HG03066 (cell line): ENCODE measurements around the gene GIPC1.

ENCODE experiments used
- ATAC-seq: cut with Tn5 transposase; IDR thresholded peaks from one replicate; pipeline ENCODE4 v1.9.1; 2021; ENCODE audit warnings: low read depth; ENCODE audit not compliant: unreplicated experiment

GIPC1 gene

GRCh38 chr19:14495672-14496028, 277 bp downstream of the GIPC1 start:
- ATAC-seq = no peak

DNA sequence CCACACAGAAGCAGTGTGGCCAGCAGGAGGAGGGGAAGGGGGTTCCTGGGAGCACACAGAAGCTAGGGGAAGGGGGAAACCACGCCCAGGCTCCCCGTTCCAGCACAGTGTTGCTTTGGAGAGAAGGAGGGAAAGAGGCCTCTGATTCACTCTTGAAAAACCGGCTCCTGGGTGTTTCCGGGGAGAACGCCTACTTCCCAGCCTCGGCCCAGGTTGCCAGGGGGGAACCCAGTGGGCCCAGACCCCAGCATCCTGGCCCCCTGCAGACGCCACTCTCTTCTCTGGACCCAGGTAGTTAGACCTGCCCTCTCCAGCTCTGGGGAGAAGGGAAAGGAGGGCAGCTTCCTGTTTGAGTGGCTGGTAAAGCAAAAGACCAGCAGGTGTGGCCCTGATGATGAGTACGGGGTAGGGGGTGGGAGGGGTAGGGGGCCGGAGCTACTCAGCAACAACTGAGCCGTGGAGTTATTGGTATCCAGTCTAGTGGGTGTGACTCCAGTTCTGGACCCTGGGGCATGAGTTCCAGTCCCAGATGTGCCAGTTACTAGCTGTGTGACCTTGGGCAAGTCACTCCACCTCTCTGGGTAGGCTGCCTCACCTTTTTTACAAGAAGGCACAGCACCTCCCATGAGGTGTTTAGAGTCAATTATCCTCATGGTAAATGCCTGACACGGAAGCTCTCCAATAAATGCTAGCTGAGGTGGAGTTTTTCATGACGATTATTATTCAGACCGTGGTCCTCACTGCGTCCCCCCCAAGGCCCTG, 836 bp downstream of the GIPC1 start:
- ATAC-seq = no peak

GRCh38 chr19:14494411-14494810, 1.5 kb downstream of the GIPC1 start:
- no peak for ATAC-seq

DNA sequence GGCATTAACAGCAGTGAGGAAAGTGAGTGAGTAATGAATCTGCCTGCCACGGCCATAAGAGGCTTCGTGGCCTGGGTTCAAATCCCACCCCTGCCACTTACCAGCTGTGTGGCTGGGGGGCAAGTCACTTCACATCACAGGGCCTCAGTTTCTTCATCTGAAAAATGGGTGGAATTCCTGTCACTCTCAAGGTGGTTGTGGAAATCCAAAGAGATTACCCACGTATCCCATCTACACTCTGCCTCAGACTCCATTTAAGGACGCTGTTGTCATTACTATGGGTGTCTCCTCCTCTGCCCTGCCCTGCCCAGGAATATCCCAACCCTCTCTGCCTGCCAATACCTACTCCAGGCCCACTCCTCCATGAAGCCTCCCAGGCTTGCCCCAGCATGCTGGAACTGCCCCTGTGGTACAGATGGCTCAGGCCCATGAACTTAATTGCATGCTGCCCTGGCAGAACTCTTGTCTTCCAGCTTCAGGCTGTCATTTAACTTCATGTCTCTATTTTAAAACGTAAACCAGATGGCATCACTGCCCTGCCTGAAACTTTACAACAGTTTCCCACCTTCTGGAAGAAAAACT, 3.1 kb downstream of the GIPC1 start:
- ATAC-seq = no peak

- no peak for ATAC-seq
These were observed 8.4 kb downstream of the GIPC1 start for GRCh38 chr19:14487370-14488125.

GRCh38 chr19:14482172-14482941, 13.6 kb downstream of the GIPC1 start:
- ATAC-seq = no peak

DNA sequence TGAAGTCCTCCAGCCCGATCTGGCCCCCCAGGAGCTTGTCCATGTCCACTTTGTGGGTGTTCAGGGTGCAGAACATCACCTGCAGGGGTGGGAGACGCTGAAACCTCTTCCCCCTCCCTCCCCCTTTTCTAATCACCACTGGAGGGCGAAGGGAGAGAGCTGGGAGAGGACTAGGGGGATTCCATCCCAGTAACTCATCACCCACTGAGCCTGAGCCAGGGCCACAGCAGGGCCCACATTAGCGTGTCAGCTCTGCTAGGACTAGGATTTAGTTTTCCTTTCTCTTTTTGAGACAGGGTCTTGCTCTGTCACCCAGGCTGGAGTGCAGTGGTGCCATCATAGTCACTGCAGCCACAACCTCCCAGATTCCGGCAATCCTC, 15.2 kb downstream of the GIPC1 start:
- no peak for ATAC-seq

- no peak for ATAC-seq
These were observed 15.8 kb downstream of the GIPC1 start for GRCh38 chr19:14479975-14480699.

DNA sequence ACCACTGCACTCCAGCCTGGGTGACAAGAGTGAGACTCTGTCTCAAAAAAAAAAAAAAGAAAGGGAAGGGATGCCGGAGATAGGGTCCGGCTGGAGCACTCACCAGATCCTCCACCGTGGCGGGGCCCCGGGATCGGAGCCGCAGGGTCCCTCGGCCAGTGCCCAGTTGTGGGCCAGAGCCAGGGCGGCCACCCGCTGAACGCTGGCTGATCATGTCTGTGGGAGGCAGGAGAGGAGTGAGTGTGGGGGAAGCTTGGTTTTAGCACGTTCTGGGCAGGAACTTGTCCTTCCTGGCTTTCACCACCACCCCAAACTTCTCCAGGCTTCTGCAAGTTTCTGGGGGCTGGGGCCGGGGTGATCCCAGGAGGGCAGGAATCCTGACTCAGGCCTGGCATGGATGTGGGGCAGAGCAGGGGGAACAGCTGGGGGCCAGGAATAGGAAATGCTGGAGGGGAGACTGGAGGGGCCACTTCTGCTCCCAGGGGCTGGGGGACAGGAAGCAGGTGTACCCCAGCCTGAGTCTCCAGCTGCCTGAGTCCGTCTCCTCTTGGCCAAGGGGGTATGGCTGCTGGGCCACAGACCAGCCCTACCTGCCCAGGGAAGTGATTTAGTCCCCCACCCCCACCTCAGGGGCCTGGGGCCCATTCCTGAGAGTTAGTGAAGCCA, 16.5 kb downstream of the GIPC1 start:
- ATAC-seq = no peak

- ATAC-seq = no peak
These were observed 17.8 kb downstream of the GIPC1 start for GRCh38 chr19:14478113-14478545.

- ATAC-seq = no peak
These were observed 18.4 kb downstream of the GIPC1 start for GRCh38 chr19:14477418-14478112.

GRCh38 chr19:14476673-14477401, 19.1 kb downstream of the GIPC1 start:
- ATAC-seq = no peak

GRCh38 chr19:14476327-14476672, 19.6 kb downstream of the GIPC1 start:
- ATAC-seq = no peak

GRCh38 chr19:14475251-14476073, 20.5 kb downstream of the GIPC1 start, which contains the start of gene PTGER1:
Gene PTGER1 (minus strand): TSS chr19:14475354. CDS start chr19:14474320, 1,034 bp downstream.
- ATAC-seq = no peak

DNA sequence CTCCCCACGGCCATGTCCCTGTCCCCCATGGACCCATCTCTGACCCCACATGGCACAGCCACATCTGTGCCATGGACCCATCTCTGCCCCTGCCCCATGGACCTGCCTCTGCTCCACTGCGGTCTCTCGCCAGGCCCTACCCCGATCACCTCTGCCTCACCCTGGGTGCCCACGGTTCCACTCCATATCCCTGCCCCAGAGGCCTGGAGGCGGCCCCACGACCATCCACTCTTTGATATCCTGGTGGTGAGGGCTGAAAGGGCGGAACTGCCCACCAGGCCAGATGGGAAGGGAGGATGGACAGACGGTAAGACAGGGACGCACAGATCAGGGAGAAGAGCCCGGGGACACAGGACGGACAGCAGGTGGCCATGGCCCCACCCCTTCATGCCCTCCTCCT, 21.1 kb downstream of the GIPC1 start:
- ATAC-seq = no peak

GRCh38 chr19:14473978-14474578, 21.8 kb downstream of the GIPC1 start:
- ATAC-seq = no peak
